GM19452 (cell line): Measurements from ENCODE around the gene EEF2KMT.
"Not testable (repeated sequence)": the region's sequence is repeated elsewhere in the genome, so short reads cannot be mapped to it uniquely, and the experiment has no call there.

Source experiments
- ATAC-seq: cut with Tn5 transposase; IDR thresholded peaks from one replicate; pipeline ENCODE4 v1.9.1; 2021; ENCODE audit not compliant: unreplicated experiment

EEF2KMT gene, protein sequence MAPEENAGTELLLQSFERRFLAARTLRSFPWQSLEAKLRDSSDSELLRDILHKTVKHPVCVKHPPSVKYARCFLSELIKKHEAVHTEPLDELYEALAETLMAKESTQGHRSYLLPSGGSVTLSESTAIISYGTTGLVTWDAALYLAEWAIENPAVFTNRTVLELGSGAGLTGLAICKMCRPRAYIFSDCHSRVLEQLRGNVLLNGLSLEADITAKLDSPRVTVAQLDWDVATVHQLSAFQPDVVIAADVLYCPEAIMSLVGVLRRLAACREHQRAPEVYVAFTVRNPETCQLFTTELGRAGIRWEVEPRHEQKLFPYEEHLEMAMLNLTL

DNA sequence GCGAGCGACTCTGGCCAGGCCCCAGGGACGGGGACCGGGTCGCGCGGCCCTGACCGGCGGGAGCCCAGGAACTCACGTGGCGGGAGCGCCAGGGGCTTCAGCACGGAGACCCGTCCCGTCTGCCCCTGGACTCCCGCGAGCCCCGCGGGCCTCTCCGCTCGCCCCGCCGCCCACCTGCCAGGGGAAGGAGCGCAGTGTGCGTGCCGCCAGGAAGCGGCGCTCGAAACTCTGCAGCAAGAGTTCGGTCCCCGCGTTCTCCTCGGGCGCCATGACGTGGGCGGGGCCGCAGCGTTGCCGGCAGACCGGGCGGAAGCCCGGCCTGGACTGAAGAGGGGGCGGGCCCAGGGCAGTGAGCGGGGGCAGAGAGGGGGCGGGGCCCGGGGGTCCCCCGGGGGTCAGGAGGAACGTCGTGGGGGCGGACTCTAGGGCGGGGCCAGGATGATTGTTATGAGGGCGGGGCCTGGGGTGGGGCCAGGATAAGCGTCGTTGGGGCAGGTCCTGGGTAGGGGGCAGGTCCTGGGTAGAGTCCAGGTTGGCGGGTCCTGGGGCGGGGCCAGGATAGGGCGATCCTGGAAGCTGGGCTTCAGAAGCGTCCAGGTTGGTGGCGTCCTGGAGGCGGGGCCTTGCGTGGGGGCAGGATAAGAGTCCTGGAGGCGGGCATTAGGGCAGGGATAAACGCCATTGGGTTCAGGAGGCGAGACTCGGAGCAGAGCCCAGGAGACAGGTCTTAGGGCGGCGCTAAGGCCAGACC is at the start of gene EEF2KMT:
EEF2KMT (minus strand) TSS at position 326 of the 751 bp plus-strand sequence; CDS start at position 270, 56 bp downstream.
- ATAC-seq, result peak; percentile 90

DNA sequence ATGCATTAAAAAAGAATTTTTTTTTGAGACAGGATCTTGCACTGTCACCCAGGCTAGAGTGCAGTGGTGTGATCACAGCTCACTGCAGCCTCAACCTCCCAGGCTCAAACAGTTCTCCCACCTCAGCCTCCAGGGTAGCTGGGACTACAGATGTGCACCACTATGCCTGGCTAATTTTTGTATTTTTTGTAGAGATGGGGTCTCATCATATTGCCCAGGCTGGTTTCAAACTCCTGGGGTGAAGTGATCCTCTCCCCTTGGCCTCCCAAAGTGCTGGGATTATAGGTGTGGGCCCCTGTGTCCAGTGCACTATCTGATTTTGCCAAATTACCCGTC is 47.0 kb upstream of the EEF2KMT start:
- ATAC-seq, result not testable (repeated sequence)

DNA sequence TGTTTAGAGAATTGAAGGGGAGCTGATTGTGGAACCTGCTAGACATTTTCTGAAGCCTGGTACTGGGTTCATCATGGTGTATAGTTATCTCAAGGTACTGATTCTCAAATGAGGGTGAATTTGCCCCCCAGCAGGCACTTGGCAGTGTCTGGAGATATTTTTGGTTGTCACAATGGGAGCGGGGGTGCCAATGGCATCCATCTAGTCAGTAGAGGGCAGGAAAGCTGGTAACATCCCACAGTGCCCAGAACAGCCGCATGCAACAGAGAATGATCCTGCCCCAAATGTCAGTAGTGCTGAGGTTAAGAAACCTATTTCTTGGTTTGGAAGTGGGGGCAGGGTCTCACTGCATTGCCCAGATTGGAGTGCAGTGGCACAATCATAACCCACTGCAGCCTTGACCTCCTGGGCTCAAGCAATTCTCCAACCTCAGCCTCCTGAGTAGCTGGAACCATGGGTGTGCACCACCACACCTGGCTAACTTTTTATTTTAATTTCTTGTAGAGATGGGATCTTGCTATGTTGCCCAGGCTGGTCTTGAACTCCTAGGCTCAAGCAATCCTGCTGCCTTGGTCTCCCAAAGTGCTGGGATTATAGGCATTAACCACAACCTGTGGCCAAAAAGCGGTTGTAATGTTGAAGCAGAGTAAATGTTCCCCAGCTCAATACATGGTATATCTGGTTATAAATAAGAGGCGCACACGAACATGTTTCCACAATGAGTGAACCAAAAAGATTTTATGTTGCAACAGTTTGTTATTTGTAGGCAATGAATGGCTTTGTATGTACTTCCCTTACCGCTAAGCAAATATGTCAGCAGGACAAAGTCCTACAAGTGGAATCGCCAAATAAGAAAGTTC is 46.4 kb upstream of the EEF2KMT start:
- ATAC-seq, result no peak

DNA sequence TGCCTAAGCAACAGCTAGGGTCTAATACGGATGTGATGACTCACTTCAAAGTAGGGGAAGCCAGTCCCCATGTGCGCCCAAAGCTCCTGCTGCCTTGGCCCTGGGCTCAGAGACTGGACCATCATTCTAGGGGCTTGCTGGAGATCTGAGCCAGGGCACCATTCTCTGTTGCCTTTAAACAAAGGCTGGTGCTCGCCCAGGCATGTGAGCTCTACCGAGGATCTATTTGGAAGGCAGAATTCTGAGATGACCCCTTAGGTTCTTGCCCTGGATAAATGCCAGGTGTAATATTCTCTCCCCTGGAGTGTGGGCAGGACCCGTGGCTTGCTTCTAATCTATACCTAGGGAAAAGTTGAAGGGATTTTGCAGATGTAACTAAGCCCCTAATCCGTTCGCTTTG is 42.6 kb upstream of the EEF2KMT start:
- not testable (repeated sequence) for ATAC-seq

DNA sequence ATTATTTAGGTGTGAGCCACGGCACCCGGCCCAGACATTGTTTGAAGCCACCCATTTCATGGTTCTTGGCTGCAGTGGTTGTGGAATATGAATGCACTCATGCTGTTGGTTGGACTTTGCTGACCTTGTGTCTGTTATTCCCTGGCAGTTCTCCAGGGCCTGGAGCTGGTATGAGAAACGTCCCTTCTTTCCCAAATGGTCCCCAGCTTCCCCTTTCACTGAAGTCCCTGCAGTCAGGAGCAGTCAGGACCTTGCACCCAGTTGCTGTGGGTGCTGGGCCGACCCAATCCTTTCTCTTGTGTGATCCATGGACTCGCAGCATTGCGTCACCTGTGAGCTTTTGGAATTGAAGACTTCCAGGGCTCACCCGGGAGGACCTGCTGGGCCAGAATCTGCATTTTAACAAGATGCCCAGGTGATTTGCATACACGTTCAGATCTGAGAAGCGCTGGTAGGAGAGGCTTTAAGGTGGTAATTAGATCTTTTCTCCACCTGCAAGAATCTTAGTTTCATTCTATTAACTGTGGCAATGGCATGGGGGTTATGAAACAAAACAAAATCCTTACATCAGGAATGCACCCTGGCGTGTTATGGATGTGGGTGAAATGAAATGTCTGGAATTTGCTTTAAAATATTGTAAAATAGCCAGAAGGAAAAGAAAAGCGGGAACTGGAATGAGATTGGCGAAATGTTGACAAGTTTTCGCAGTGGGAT is 37.3 kb upstream of the EEF2KMT start:
- ATAC-seq, result not testable (repeated sequence)

DNA sequence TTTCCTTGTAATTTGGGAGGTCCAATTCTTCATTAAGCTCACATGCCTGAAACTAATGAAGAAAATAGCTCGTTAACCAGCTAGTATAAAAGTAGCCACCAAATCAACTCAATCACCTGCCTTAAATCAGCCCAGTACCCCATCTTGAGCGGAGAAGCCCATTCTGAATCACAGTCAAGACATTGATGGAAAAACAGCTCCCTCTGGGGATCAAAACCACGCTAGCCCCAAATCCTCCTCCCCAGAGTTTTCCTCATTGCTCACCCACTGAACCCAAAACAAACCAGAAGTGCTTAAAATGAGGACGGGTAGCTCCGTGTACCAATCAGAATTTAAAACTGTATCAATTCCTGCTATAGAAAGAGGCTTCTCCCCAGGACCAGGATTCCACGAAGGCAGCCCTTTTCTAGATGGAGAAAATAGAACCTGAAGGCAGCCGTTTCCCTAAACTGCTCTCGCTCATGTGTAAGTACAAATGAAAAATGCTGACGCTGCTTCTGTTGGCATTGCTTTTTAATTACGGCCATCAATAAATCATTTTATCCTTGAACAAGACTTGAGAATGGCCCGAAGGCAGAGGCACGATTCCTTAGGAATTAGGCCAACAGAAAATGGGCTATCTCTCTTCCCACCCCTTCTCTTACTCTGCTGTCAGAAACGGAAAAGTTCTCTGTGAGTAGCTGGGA is 35.5 kb upstream of the EEF2KMT start:
- not testable (repeated sequence) for ATAC-seq

DNA sequence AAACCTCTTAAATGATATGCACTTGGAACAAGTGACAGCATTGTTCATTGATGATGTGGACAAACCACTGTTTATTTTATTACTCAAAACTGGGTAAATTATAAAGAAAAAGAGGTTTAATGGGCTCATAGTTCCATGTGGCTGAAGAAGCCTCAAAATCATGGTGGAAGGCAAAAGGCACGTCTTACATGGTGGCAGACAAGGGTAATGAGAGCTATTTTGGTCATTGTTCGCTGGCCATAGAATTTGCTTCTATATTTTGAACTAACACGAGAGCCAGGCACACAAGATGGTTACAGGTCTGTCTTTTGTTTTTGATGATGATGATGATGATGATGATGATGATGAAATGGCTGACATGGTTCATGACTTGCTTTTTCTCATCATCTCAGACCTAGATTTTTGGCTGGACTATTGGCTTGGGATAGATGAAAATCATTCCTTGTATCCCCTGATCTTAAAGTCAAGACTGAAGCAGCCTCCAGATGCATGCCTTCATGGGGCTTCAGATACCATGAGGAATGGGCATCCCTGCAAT is 33.9 kb upstream of the EEF2KMT start:
- not testable (repeated sequence) for ATAC-seq

DNA sequence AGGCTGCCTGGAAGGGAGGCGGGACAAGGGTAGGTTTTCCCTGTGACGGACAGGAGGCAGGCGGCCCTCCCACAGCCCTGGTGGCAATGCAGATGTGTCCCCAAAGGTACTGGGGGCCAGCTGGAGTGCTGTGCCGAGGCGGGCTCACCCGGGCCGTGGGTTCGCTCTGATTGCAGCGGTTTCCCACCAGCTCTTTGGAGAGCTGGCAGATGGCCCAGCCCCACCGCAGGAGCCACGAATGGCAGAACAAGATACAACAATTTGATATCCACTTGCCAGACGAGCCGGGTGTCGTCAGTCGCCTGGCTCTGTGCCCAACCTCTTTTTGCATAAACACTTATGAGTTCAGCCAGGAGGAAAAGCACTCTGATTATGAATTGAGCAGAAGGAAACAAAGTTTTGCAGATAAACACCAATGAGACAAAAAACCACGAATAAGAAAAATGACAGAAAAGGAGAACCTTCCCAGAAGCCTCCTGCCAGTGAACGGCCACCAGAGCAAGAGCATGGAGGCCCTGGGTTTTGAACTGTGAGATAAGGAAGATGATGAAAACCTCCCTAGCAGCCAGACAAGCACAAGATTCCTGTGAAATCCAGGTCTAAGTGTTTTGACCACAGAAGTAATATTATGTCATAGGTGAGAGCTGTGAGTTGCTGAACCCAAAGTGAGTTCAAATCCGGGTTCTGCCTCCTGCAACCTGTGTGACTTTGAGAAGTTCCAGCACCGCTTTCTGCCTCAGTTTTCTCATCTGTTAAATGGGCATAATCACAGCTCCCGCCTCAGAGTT is 19.9 kb upstream of the EEF2KMT start:
- not testable (repeated sequence) for ATAC-seq

DNA sequence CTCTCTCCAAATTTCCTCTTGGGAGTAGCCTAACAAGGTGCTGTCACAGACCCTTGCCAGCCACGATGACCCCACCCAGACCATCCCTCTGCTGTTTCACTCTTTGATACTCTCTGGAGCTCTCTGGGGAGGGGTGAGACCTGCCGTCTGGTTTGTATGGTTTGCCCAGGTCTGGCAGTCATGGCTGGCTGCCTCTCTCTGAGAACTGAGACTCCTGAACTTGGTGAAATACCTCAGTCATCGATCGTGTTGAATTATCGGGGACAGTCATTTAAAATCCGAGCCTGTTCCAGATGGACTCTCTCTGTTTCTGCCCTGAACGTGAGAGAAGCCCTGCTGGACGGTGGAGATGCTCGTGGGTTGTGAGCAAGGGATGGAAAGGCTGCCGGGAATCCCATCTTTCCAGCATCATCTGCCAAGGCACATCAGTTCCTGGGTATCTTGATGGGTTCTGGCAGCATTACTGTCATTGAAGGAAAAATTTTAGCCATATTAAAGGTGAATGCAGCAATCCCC is 19.2 kb upstream of the EEF2KMT start:
- ATAC-seq, result not testable (repeated sequence)

DNA sequence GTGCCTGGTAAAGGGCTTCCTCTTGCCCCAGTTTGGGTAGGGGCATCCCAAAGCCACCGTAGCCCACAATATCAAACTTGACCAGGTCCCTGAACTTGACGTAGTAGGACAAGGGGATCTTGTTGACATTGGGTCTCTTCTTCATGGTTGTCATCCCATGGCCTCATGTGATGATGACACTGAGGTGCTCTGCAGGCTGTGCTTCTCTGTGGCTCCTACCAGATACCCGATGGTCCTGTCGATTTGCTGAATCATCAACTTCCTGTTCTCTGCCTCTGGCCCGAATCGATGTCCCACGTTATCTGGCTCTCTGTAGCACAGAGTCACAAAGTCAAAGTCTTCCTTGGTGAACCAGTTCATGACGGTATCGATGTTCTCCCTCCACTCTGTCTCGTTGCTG is 13.3 kb upstream of the EEF2KMT start:
- not testable (repeated sequence) for ATAC-seq

DNA sequence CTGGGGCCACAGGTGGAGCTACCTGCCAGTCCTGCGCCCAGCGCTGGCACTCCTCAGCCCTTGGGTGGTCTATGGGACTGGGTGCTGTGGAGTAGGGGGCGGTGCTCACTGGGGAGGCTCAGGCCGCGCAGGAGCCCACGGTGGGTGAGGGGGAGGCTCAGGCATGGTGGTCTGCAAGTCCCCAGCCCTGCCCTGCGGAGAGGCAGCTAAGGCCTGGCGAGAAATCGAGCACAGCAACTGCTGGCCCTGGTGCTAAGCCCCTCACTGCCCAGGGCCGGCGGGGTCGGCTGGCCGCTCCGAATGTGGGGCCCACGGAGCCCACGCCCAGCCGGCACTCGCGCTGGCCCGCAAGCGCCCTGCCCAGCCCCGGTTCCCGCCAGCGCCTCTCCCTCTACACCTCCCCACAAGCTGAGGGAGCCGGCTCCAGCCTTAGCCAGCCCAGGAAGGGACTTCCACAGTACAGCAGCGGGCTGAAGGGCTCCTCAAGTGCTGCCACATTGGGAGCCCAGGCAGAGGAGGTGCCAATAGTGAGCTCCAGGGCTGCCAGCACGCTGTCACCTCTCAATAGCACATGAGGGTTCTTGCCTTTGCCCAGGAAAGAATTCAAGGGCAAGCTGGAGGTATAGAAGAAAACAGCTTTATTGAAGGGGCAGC is 11.0 kb upstream of the EEF2KMT start:
- no peak for ATAC-seq

DNA sequence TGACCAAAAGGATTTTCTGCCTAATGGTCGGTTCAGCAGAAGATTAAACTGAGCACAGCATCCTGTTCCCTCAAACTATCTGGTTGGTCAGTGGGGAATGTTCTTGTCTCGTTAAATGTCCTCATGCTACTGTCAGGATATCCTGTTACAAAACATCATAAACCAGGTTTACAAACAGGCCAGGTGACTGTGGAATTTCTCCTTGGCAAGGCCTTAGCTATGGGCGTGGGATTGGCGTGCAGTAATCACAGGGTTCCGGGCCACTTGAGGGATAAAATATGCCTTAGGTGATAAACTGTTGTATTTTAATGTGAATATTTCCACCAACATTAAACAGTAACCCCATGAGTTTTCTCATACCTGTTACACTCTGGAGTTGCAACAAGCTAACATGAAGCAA is 7.4 kb upstream of the EEF2KMT start:
- not testable (repeated sequence) for ATAC-seq

DNA sequence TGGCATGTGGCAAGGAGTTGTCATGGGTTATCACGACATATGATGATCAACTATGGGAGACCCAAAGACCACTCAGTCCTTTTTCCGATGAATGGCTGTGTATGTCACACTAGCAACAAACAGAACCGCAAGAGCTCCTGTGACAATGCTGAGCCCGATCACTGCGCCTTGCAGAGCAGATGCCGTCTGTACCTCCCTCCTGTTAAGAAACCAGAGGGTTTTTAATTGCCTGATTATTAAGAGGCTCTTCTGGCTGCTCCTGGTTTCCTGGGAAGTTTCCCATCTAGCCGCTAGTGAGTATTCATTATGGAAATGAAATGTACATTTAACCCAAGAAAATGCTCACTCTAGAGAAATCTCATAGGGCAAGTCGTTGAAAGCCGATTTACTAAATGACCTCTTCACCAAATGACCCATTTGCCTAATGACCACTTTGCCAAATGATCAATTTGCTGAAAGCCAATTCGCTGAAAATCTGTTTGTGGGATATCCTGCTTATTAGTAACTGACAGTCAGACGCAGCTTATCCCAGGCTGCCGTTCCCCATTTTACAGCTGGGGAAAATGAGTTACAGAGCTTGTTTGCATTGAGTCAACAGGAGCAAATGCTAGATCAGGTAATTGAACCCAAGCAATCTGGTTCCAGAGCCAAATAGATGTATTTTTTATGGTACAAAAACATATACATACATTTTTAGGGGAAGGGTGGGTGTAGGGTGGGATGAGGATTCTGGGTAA is 5.9 kb upstream of the EEF2KMT start:
- not testable (repeated sequence) for ATAC-seq

DNA sequence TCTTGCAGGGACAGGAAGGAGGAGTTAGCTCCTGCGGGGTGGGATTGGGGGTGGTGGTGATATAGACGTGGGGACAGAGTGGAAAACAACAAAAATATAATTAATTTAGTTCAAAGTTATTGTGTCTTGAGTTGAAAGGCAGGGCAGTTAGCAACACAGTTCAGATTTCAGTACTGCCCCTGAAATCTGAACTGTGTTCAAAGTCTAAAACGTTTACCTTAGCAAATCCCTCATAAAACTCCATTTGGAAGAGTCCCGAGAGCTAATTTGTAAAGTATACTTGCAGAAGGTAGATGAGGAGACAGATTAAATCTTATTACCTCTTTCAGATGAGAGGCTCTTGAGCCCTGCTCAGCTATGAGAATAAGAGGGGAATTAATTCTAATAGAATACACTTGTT is 1.6 kb upstream of the EEF2KMT start:
- ATAC-seq, result not testable (repeated sequence)

DNA sequence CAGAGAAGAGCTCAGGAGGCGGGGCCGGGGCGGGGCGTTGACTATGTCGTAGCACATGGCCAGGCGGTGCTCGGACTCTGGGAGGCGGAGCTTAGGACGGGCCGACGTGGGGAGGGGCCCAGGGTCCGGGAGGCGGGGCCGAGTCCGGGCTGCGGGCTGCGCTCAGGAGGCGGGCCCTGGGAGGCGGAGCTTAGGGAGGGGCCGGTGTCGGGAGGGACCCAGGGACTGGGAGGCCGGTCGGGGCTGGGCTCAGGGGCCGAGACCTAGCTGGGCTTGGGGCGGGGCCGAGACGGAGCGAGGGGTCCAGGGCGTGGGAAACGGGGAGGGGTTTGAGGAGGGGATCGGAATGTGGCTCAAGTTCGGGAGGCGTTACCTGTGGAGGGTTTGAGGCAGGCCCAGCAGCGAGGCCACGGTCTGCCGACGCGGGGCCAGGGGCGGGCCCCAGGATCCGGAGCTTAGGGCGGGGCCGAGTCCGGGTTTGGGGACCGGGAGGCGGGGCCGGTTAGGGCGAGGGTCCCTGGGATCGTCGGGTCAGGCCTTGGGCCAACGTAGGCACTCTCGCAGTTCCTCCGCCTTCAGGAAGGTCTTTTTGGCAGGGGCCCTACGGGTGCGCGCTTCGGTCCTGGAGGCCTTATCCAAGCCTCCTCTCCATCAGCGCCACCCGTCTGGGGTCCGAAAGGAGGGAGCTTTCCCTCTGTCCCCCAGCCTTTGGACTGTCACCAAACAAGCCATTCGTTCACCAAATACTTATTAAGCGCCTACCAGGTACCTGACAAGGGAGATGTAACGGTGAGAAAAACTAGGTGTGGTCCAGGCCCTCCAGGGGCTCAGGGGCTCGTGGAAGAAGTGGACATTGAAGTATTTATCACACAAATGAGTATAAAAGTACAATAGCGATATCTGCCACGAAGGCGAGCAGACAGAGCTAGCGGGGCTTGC is 895 bp upstream of the EEF2KMT start:
- peak; percentile 91 for ATAC-seq

DNA sequence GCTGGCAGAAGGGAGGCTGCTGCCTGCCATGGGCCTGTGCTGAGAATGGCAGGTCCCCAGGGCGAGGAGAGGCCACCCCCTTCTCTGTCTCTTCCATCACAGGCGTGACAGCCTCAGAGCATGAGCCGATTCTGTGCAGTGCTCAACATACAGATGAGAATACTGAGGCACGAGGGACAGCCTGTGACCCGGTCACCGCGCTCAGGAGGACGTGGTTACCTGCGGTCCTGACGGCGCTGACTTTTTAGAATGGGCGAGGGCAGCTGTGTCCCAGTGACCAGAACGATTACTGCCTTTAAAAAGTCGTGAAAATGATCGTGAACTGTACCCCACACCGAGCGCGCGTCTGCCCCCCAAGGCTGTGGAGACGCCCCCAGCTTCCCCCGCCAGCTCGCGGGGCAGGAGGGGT is 530 bp downstream of the EEF2KMT start:
- ATAC-seq, result not testable (repeated sequence)
